AG08396 (cell line): ENCODE measurements around the gene ATG2A.

Experiments
- DNase-seq: peaks from one replicate; pipeline ENCODE4 v3.0.0; 2012; ENCODE audit warnings: low spot score, mixed read lengths

The ATG2A gene

DNA sequence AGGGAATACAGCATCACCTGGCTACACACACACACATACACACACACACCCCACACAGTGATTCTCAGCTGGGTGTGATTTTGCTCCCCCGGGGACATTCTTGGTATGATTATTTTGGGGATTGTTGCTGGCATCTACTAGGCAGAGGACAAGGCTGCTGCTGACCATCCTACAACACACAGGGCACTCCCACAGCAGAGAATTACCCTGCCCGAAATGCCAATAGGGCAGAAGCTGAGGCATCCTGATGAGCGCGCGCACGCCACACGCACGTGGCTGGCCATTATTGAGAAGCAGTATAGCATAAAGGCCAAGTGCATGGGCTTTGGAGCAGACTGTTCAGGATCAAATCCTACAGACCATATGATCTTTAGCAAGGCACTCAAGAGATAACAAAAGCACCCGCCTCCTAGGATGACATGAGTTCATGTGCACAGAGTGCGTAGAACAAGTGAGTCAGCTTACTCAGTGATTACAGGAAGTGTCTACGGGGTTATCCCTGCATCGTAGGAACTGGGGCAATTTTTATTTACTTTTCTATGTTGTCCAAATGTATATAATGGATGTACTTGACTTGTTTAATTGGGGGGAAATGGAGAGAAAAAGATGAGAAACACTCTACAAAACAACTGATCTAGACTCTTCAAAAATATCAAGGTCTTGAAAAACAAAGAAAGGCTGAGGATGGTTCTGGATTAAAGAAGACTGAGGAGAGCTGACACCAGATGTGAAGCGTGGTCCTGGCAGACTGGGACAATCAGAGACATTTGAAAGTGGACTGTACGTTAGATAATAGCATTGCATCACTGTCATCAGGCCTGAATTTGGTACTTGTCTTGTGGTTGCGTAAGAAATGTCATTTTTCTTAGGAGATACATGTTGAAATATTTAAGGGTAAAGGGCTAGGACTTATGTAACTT lies 31.4 kb downstream of the ATG2A start:
- no peak for DNase-seq

DNA sequence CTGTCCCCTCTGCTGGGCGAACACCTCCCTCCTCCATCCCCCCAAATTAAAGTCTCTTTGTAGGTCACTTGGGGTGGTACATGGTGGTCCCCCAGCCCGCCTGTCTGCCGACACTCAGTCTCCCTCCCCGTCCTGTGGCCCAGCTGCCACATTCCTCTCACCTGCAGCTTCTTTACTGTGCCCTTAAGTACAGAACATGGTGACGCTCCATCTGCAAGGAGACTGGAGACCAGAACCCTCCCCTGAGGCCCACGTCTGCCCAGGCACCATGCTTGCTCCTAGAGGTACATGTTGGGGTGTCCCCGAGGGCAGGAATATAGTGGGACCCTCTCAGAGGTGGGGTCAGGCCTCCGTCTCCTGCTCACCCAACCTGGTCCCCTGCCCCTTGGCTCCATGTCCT lies 33.0 kb downstream of the ATG2A start:
- no peak for DNase-seq

DNA sequence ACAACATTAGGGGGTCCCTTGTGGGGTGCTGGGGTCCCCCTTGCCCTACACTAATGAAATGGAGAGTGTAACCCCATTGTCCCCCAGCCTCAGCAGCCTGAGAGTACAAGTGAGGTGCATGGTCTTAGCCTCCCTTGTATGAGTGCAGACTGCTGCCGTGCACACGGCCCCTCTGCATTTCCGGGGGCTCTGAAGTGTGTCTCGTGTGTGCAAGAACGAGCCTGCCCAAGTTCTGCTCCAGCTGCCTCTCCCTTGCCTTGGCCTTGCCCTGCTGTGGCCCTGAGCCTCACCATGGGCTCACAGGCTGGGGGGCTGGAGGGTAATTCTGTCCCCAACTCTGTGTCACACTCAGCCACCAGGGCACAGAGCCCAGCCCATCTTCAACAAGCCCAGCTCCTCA lies 33.4 kb downstream of the ATG2A start:
- no peak for DNase-seq

DNA sequence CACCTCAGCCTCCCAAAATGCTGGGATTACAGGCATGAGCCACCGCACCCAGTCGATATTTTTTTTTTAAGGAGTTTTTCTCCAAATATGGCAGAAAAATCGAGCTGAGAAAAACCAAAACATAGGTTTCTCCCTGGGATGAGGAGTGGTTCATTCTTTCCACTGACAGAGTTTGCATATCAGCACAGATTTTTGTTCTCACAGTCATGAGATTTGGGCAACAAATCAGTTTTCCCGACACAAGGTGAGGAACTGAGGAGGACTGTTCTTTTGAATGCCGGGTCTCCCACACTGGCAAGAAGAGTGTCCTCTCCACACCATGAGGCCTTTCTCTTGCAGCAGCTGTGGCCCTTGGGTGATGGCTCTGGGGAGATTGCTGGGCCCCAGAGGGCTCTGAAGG lies 34.8 kb downstream of the ATG2A start:
- no peak for DNase-seq

DNA sequence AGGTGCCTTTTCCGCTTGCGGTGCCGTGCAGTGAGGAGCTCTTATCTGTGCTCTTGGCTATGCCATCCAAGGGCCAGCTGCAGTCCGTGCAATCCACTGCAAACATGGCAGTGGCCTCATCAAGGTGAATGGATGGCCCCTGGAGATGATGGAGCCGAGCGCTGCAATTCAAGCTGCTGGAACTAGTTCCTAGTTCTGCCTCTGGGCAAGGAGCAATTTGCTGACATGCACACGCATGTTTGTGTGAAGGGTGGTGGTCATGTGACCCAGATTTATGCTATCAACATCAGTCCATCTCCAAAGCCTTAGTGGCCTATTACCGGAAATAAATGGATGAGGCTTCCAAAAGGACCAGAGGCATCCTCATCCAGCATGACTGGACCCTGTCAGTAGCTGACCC lies 35.5 kb downstream of the ATG2A start:
- no peak for DNase-seq

DNA sequence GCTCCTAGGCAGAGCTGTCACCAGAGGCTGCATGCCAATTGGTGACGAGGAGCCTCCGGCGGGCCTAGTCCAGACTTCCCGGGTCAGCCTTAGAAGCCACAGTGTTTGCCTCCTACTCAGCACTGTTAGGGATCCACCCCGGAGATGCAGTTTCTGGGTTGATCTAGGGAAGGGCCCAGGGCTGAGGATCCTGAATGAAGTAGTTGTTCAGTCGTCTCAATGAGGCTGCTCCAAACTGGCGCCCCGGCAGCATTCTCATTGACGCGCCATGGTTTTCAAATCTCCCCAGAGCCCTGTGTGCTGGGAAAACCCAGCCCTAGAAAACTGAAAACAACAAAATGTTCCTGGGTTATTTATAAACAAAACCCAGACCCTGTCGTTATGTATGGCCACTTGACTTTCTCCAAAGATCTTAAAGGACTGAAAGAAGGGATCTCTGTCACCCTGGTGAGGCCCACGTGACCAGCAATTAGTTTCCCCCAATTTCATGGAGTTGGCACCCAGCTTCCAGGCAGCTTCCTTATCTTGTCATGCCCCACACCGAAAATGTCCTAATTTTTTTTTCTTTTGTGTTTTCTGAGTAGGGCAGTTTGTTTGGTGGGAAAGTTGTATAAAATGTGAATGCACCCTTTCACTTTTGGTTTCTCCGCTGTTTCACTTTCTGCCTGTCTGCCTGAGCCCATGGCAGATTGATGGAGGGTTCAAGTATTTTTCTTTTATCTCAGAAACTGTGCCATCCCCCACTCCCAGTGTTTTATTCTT lies 36.6 kb downstream of the ATG2A start:
- no peak for DNase-seq

DNA sequence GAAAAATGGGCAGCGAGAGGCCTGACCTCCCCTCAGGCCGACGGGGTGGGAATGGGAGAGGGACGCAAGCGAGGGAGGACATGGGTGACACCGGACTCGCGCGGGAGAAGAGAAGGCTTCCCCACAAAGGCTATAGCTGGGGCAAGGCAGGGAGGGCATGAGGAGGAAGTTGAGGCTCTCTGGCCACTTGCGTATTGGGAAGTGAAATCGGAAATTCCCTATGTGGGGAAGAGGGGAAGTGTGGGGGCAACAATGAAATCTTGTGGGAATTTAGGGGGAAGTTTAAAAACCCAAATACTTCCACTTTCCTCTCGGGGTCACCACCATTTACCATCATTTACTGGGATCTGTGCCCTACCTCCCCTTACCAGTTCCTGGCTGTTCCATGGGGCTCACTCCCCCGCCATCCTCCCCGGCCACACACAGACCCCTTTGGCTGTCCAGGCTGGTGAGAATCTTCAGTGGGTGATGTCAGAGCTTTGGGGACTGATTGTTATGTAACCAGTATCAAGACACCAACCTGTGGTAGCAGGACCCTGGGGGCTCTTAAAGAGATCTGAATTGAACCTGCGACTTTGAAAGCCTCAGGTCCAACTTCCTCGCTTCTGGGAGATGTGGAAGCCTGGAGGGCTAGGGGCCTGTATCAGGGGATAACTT lies 37.6 kb downstream of the ATG2A start:
- no peak for DNase-seq

DNA sequence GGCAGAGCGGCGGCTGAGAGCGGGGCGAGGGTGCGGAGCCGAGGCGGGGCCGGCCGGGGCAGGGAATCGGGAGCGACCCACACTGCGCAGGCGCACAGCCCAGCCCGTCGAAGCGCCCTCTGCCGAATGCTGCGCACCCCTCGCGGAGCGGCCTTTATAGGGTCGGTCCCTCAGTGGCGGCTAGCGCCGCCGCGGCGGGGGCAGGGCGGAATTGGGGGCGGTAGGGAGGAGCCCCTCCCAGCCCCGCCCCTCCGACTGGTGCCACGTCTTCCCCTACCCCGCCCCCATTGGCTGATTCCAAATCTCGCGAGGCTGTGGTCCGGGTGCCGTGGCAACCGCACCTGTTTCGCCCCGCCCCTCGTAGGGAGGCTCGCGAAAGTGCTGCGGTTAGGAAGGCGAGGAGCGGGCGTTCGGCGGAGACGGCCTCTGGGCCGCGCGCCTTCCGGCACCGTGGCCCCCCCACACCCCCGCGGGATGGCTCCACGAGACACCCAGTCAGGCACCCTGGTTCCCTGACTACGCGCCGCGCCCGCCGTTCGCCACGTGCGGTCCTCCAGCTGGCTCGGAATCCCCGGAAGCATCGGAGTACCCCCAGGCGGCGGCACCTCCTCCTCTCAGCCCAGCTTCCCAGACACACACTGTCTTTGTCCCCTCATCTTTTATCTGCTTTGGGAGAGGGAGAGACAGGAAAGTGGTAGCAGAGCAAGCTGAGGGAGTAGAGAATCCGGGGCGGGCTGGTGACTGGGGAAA lies 38.3 kb downstream of the ATG2A start, which contains the start of gene EHD1:
Gene EHD1 (minus strand): TSS at position 128 of the 750 bp plus-strand sequence. CDS start 157 bp downstream, outside the sequence.
- peak; percentile 100 for DNase-seq

DNA sequence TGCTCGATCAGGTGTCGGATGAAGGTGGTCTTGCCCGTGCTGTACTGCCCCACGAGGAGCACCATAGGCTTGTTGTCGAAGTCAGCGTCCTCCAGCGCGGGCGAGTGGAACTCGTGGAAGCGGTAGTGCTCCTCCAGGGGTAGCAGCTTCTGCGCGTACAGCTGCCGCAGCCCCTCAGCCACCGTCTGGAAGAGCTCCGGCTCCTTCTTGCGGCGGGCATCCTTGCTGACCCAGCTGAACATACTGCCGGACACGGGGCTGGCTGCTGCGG lies 38.9 kb downstream of the ATG2A start:
- DNase-seq = no peak

DNA sequence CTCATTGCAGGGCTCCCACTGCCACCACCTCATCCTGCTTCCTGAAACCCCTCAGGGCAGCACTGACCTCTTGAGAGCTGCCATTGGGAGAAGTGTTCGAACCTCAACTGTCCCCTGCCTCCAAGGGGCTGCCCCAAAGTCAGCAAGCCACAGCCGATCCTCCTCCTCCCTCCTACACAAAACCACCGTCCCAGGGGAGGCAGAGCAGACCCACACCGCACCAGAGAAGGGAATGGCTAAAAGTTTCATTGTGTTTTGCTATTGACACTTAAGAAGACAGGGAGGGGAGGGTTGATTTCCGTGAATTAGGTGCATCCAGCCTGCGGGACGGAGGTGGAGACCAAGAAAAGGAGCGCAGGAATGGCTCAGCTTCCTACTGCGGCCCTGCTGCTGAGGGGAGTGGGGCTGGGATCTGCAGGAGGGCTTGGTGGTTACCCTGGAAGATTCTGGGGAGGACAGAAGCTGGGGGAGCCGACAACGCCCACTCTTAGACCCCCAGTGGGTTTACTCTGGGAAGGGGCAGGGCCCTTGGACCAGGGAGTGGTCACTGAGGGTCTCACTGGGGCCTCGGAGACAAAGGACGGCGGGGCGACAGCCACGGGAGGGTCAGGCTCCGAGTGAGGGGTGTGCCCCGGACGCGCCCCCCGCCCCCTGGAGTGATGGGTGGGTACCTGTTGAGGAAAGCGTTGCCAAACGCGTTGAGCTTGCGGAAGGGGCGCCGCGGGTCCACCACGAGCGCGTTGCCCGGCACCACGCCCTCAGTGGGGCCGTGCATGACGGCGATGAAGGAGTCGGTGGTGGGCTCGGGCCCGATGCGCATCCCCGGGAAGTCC lies 39.4 kb downstream of the ATG2A start:
- DNase-seq = no peak

DNA sequence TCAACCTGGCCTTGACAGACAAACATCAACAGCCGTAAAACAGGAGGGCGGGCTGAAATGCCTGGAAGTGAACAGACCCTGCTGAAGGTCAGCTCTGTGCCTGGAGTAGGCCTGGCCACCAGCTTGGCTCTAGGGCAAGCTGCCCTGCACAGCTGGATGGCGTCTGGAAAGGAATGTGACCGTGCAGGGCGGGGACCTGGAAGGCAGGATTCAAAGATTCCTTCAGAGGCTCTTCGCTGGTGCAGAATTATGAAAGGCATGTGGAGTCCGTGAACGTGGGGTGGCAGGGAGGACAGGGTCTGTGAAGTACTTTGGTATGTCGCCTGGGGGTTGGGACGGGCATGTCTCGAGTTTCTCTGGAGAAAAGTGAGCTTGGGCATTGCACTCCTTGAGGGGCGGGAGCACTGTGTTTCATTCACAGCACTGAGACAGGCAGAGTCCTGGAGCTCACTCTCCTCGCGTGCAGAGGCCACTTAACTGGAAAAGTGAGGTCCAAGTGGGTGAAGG lies 40.1 kb downstream of the ATG2A start:
- DNase-seq = peak; percentile 72

DNA sequence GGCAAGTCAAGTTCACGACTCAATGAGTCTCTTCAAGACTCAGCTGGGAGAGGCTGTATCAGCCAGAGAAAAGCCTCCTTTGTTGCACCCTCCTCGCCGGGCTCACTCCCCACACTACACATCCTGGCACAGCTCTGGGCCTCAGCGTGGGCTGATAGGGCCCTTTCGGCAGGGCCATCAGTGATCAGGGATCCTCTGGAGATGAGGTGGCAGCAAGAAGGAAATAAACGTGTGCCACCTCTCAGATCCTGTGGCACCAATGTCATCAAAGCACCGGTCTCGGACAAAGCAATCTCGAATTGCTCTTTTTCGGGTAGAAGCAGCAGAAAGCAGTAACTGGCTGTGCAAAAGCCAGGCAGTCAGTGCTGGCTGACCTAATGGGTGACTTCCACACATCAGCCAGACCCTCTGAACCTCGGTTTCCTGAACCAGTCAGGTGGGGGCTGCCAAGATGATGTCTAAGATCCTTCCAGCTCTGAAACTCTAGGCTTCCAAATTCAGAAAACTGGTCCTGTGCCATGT lies 40.7 kb downstream of the ATG2A start:
- no peak for DNase-seq

DNA sequence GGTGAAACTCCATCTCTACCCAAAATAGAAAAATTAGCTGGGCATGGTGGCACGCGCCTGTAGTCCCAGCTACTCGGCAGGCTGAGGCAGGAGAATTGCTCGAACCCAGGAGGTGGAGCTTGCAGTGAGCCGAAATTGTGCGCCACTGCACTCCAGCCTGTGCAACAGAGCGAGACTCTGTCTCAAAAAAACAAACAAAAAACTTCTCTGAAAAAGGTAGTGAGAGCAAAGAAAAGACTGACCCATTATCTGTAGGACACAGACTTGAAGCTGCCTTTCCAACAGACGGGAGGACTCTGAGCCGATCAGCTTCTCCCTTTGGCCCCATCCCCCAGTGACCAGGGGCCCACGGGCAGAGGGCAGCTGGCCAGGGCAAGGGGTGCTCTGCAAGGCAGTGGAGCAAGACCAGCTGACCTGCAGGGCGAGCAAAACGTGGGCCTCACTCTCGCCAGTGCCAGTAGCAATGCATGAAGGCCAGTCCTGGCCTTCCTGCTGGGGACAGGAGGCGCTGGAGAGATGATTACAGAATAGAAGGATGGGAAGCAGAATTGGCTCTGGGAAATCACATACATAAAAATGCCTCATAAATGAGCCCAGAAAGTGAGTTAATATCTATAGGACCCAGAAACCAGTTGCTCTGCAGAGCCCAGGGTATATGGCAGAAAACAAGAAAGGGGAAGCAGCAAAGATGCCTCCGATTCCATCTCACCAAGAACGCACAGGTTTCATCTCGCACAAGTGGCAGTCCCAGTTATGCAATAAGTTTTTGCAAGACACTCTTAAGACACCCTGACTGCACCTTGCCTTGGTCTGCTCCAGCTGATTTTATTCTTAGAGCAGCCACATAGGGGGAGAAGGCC lies 41.4 kb downstream of the ATG2A start:
- DNase-seq = no peak

DNA sequence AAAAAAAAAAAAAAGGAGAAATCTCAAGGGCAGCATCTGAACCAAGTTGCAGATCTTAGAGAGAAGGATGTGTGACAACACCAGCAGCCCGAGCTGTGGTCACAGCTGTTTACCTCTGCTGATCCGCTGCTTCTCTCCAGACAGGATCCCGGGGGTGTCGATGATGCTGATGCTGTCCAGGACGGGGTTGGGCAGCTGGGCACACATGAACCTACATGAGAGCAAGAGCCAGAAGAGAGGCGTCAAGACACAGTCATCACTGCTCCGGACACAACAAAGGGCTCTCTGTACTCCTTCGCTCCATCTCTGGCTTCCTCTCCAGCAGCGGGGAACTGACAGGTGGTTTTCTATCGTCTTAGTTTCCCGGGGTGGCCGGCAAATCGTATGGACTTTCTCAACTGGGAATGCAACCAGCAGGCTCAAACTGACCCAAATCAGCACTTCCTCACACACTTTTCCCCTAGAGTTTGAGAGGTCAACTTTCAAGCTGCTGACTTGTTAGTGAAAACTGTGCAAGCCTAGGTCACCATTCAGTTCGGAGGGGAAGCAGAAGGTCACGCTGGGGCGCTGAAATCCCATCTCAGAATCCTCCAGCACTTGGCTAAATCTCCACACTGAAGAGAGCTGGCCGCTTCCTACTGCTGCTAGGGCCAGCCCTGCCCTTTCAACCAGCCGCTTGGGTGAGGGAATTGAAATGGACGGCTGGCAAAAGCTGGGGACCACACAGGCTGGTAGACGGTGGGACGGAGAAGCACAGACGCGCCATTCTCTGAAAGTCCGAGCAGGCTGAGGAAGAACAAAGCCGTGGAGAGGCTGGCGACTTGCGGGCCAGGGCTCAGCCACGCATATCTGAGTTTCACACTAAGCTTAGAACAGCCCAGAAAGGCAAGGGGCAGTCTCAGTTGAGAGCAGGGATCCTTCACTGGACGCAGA lies 42.4 kb downstream of the ATG2A start:
- no peak for DNase-seq

DNA sequence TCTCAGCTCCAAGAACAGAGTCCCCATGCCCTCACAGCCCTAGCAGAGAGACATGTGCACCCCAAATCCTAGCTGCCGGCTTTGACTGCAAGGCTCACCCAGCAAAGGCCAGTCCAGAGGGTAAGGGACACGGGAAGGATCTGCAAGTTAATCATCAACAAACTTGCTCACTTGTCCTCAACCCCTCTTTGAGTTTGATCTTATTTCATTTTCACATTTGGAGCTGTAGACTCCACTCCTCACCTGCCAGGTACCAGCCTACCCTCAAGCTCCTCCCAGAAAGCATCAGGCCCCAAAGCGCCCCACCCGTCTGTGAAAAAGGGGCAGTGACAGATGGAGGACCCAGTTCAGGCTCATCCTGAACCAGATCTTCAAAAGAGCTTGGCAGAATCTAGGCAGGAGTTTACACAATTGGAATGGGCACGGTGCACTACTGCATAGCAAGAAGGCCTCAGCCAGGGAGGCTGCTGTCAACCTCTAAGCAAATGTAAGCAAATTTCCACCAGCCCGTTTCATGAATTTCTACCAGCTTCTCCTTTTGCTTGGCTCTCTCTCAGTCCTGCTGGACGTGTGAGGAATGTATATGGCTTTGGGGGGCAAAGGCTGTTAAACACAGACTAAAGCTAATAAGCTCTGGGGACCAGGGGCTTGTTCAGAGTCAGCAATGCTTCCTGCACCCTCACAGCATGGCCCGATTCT lies 44.1 kb downstream of the ATG2A start:
- DNase-seq = no peak

DNA sequence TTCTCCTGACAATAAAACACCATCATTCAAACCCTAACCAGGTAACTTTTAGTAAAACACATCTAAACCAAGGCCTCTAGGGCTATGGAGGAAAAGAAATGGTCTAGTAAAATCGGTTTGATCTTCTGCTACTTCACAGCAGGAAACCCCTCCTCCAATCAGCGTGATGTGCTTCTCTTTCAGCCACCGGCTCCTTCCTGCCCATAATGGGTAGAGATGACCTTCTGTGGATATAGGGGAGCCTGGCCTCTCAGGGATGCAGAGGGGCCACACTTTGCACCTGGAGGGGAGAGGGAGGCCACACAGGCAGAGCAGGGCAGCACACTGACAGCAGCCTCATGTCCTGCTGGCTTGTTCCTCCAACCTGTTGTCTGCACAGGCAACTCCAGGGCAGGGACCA lies 45.5 kb downstream of the ATG2A start:
- no peak for DNase-seq

DNA sequence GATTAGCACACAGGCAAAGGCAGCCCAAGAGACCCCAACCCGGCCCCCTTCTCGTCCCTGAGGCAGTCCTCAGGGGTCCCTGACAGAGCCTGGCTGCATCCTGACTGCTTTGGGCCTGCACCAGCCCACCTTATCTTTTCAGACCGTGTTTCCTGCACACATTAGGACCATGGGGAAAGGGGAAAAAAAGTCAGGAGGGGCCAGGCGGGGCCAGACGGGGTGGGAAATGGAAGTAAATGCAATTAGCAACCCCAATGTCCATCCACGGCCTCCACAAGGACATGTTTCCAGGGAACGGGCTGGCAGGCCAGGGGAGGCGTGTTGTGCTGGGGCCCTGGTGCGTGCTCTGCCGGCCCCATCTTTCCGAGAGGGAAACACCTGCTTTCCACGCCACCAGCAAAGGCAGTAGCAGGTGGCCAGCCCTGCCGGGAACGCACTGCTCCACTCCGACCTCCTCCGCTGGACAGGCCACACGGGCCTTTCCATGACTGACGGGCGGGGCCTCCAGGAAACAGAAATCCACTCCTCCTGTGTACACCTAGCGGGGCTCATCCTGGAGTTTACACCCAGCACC lies 46.0 kb downstream of the ATG2A start:
- DNase-seq = no peak
